Astrocyte (in vitro differentiated cells and primary cell): Measurements from ENCODE around the gene TPD52L3. TPM values are rescaled to one million over a fixed set of nuclear protein-coding genes. Genes with fewer than 3 reads are reported as not detected.

ENCODE experiments used
- DNase-seq: peaks from one replicate; pipeline ENCODE4 v3.0.0-alpha.2; 2010; ENCODE audit warnings: low read depth
- FAIRE-seq: peaks from 2 replicates; lab custom pipeline; 2011; peaks lifted over from hg19 to GRCh38; lab: Jason Lieb, UNC
- H2AFZ ChIP-seq: 2 replicates; pipeline ENCODE4 v1.6.0; 2012; ENCODE audit warnings: low read depth, low read length, inconsistent platforms
- H3K27ac ChIP-seq: 2 replicates; pipeline ENCODE4 v1.5.1; 2011; ENCODE audit warnings: low read depth, low read length, inconsistent platforms
- H3K27me3 ChIP-seq: 2 replicates; pipeline ENCODE4 v1.6.0; 2011; ENCODE audit warnings: low read length, inconsistent platforms; ENCODE audit not compliant: insufficient read depth
- H3K36me3 ChIP-seq: 2 replicates; pipeline ENCODE4 v1.5.1; 2011; ENCODE audit warnings: low read length, inconsistent platforms; ENCODE audit not compliant: insufficient read depth
- H3K4me1 ChIP-seq: 2 replicates; pipeline ENCODE4 v1.5.1; 2011; ENCODE audit warnings: low read length, inconsistent platforms; ENCODE audit not compliant: insufficient read depth
- H3K4me2 ChIP-seq: 2 replicates; pipeline ENCODE4 v1.6.0; 2012; ENCODE audit warnings: low read length, inconsistent platforms
- H3K4me3 ChIP-seq: 2 replicates; pipeline ENCODE4 v1.5.1; 2011; ENCODE audit warnings: low read depth, mild to moderate bottlenecking, low read length, inconsistent platforms; ENCODE audit not compliant: insufficient read depth
- H3K79me2 ChIP-seq: 2 replicates; pipeline ENCODE4 v1.6.0; 2012; ENCODE audit warnings: mild to moderate bottlenecking, low read length, inconsistent platforms; ENCODE audit not compliant: insufficient read depth
- H3K9ac ChIP-seq: 2 replicates; pipeline ENCODE4 v1.6.0; 2012; ENCODE audit warnings: mild to moderate bottlenecking, low read length, inconsistent platforms
- H3K9me3 ChIP-seq: 2 replicates; pipeline ENCODE4 v1.5.1; 2012; ENCODE audit warnings: low read depth, mild to moderate bottlenecking, low read length, inconsistent platforms; ENCODE audit not compliant: insufficient read depth
- H4K20me1 ChIP-seq: 2 replicates; pipeline ENCODE4 v1.6.0; 2012; ENCODE audit warnings: low read length, inconsistent platforms; ENCODE audit not compliant: insufficient read depth
- H3K27ac Mint-ChIP-seq: one replicate; pipeline ENCODE4 v1.8.0; 2021; ENCODE audit warnings: mild to moderate bottlenecking, mixed read lengths; ENCODE audit not compliant: unreplicated experiment
- H3K27me3 Mint-ChIP-seq: one replicate; pipeline ENCODE4 v1.8.0; 2021; ENCODE audit warnings: low read depth, mixed read lengths; ENCODE audit not compliant: unreplicated experiment
- H3K36me3 Mint-ChIP-seq: one replicate; pipeline ENCODE4 v1.8.0; 2021; ENCODE audit warnings: low read depth, mixed read lengths; ENCODE audit not compliant: unreplicated experiment
- H3K4me1 Mint-ChIP-seq: one replicate; pipeline ENCODE4 v1.8.0; 2021; ENCODE audit warnings: low read depth, mixed read lengths; ENCODE audit not compliant: unreplicated experiment
- H3K4me3 Mint-ChIP-seq: one replicate; pipeline ENCODE4 v1.8.0; 2021; ENCODE audit warnings: mild to moderate bottlenecking, moderate library complexity, mixed read lengths; ENCODE audit not compliant: unreplicated experiment
- H3K9me3 Mint-ChIP-seq: one replicate; pipeline ENCODE4 v1.8.0; 2021; ENCODE audit warnings: mild to moderate bottlenecking, mixed read lengths; ENCODE audit not compliant: unreplicated experiment
- EZH2 ChIP-seq: IDR thresholded peaks from 2 replicates; pipeline ENCODE4 v1.6.1; 2012; ENCODE audit warnings: mild to moderate bottlenecking, low read length, inconsistent platforms; ENCODE audit not compliant: insufficient read depth
- total RNA-seq: library from RNA; stranded (reverse); gene quantifications from 2 replicates; pipeline ENCODE4 v1.2.1, GENCODE V29; 2021
- TF ChIP-seq, protein P1 (sequence below): IDR thresholded peaks from 2 replicates; pipeline ENCODE4 v1.5.1; 2011; ENCODE audit warnings: low read depth, mild to moderate bottlenecking, inconsistent platforms, low read length, moderate library complexity; ENCODE audit not compliant: insufficient read depth

Gene TPD52L3
- total RNA-seq, 1 donor from 2014 or later = not detected

DNA sequence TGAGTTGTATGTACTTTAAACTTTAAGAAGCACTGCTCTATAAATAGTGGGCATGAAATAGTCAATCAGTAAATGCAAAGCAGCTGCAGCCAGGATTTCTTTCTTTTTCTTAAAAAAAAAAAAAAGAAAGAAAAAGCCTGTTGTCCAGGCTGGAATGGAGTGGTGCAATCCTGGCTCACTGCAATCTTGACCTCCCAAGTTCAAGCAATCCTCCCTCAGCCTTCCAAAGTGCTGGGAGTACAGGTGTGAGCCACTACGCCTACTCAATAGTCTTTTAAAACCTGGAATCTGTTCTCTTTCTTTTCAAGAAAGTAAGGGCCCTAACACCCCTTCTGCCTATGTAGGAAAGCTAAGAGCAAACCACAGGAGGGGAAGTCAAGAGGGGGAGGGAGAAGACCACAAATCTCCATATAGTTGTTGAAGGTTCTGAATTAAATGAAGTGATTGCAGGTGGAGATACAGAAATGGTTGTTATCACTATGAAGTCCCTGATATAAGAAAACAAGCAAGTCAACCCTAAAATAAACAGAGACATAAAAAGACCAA, 20.6 kb upstream of the TPD52L3 start:
- no peaks in the 10 kb centered on the region for H3K9me3 ChIP-seq
- H3K4me1 Mint-ChIP-seq = peaks cover under 1% of the 10 kb centered on the region
- H3K36me3 Mint-ChIP-seq = no peaks in the 10 kb centered on the region
- no peaks in the 10 kb centered on the region for H3K4me1 ChIP-seq
- H3K27me3 ChIP-seq = no peaks in the 10 kb centered on the region
- H3K9me3 Mint-ChIP-seq = no peaks in the 10 kb centered on the region
- no peaks in the 10 kb centered on the region for H3K79me2 ChIP-seq
- no peak overlapping the region for H3K4me3 ChIP-seq
- H3K36me3 ChIP-seq = no peaks in the 10 kb centered on the region
- H4K20me1 ChIP-seq = no peaks in the 10 kb centered on the region
- no peak overlapping the region for H2AFZ ChIP-seq
- DNase-seq = no peak
- H3K27ac ChIP-seq = no peak overlapping the region
- H3K4me2 ChIP-seq = no peak overlapping the region
- no peak for TF ChIP-seq EZH2
- TF ChIP-seq, protein P1, sequence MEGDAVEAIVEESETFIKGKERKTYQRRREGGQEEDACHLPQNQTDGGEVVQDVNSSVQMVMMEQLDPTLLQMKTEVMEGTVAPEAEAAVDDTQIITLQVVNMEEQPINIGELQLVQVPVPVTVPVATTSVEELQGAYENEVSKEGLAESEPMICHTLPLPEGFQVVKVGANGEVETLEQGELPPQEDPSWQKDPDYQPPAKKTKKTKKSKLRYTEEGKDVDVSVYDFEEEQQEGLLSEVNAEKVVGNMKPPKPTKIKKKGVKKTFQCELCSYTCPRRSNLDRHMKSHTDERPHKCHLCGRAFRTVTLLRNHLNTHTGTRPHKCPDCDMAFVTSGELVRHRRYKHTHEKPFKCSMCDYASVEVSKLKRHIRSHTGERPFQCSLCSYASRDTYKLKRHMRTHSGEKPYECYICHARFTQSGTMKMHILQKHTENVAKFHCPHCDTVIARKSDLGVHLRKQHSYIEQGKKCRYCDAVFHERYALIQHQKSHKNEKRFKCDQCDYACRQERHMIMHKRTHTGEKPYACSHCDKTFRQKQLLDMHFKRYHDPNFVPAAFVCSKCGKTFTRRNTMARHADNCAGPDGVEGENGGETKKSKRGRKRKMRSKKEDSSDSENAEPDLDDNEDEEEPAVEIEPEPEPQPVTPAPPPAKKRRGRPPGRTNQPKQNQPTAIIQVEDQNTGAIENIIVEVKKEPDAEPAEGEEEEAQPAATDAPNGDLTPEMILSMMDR = no peak
- H3K4me3 Mint-ChIP-seq = no peak overlapping the region
- H3K27ac Mint-ChIP-seq = no peak overlapping the region
- no peak for FAIRE-seq
- no peak overlapping the region for H3K9ac ChIP-seq
- H3K27me3 Mint-ChIP-seq = no peaks in the 10 kb centered on the region

DNA sequence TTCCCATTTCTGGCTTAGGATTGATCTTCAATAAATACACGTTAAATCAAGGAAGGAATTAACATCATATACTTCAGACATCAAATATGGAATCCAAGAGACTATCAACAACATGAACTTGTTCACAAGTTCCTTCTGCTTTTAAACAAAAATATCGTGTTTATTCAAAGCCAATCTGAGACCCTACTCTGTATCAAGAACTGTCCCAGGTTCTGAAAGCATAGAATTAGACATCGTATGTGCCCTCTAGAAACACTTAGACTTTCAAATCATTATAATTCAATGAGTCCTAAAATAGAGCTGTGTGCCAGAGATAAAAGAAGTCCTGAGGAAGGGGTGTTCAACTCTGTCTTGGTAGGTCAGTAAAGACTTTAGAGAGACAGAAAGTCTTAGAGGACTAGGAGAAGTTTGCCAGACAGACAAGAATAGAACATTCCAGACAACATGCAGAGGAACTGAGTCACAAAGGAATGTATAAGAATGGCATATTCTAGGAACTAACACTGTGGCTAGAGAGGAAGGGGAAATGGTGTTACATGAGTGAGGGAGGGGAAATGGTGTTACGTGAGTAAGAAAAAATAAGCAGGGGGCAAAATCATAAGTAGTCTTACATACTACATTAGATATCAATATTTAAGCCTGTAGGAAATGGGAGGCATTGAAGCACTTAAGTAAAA, 2.9 kb downstream of the TPD52L3 start:
- peak overlapping the region; percentile 4 for H3K27ac Mint-ChIP-seq
- no peaks in the 10 kb centered on the region for H3K27me3 Mint-ChIP-seq
- H3K36me3 ChIP-seq = no peaks in the 10 kb centered on the region
- no peaks in the 10 kb centered on the region for H3K9me3 ChIP-seq
- H4K20me1 ChIP-seq = no peaks in the 10 kb centered on the region
- no peak overlapping the region for H3K9ac ChIP-seq
- H3K4me1 Mint-ChIP-seq = peaks cover 13% of the 10 kb centered on the region
- H3K27ac ChIP-seq = no peak overlapping the region
- H3K4me3 Mint-ChIP-seq = no peak overlapping the region
- H3K4me2 ChIP-seq = no peak overlapping the region
- H3K79me2 ChIP-seq = no peaks in the 10 kb centered on the region
- TF ChIP-seq, protein P1 = no peak
- TF ChIP-seq EZH2 = no peak
- no peak for DNase-seq
- H3K27me3 ChIP-seq = no peaks in the 10 kb centered on the region
- no peak for FAIRE-seq
- H3K36me3 Mint-ChIP-seq = peaks cover 3% of the 10 kb centered on the region
- no peaks in the 10 kb centered on the region for H3K4me1 ChIP-seq
- peaks cover 11% of the 10 kb centered on the region for H3K9me3 Mint-ChIP-seq
- no peak overlapping the region for H2AFZ ChIP-seq
- H3K4me3 ChIP-seq = no peak overlapping the region

DNA sequence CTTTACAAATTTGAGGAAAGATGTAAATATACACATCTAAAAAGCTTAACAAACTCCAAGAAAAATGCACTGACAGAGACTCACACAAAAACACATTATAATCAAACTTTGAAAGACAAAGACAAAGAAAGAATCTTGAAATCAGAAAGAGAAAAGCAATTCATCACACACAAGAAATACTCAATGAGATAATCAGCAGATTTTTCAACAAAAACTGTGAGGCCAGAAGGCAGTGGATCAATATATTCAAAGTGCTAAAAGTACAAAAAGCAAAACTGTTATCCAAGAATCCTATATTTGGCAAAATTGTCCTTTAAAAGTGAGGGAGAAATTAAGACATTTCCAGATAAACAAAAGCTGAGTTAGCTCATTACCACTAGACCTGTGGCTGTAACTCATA, 6.1 kb downstream of the TPD52L3 start:
- no peak overlapping the region for H3K27ac Mint-ChIP-seq
- no peaks in the 10 kb centered on the region for H4K20me1 ChIP-seq

More for the DNA sequence above, 6.1 kb downstream of the TPD52L3 start:
- FAIRE-seq (no peak), DNase-seq (no peak)
- TF ChIP-seq, protein P1 = no peak
- no peak for TF ChIP-seq EZH2
- no peaks in the 10 kb centered on the region for H3K79me2 ChIP-seq
- peaks cover 13% of the 10 kb centered on the region for H3K4me1 Mint-ChIP-seq
- no peaks in the 10 kb centered on the region for H3K27me3 Mint-ChIP-seq
- no peaks in the 10 kb centered on the region for H3K4me1 ChIP-seq
- peaks cover 3% of the 10 kb centered on the region for H3K36me3 Mint-ChIP-seq
- no peaks in the 10 kb centered on the region for H3K36me3 ChIP-seq
- H3K9me3 ChIP-seq = no peaks in the 10 kb centered on the region
- no peak overlapping the region for H3K4me3 Mint-ChIP-seq
- no peaks in the 10 kb centered on the region for H3K27me3 ChIP-seq
- H3K4me3 ChIP-seq = no peak overlapping the region
- peaks cover 11% of the 10 kb centered on the region for H3K9me3 Mint-ChIP-seq
- H3K4me2 ChIP-seq = no peak overlapping the region
- no peak overlapping the region for H3K9ac ChIP-seq
- H3K27ac ChIP-seq = no peak overlapping the region
- H2AFZ ChIP-seq = no peak overlapping the region
